ENCODE results near the gene SOCS7.

DNA sequence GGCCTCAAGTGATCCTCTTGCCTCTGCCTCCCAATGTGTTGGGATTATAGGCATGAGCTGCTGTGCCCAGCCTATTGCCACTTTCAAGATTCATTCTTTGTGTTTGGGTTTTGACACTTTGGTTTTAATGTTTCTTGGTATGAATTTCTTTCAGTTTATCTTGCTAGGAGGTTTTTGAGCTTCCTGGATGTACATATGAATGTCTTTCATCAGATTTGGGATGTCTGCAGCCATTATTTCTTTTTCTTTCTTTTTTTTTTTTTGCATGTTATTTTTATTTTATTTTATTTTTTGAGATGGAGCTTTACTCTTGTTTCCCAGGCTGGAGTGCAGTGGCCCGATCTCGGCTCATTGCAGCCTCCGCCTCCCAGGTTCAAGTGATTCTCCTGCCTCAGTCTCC is 36.1 kb upstream of the SOCS7 start:
- TF ChIP-seq, protein P1, sequence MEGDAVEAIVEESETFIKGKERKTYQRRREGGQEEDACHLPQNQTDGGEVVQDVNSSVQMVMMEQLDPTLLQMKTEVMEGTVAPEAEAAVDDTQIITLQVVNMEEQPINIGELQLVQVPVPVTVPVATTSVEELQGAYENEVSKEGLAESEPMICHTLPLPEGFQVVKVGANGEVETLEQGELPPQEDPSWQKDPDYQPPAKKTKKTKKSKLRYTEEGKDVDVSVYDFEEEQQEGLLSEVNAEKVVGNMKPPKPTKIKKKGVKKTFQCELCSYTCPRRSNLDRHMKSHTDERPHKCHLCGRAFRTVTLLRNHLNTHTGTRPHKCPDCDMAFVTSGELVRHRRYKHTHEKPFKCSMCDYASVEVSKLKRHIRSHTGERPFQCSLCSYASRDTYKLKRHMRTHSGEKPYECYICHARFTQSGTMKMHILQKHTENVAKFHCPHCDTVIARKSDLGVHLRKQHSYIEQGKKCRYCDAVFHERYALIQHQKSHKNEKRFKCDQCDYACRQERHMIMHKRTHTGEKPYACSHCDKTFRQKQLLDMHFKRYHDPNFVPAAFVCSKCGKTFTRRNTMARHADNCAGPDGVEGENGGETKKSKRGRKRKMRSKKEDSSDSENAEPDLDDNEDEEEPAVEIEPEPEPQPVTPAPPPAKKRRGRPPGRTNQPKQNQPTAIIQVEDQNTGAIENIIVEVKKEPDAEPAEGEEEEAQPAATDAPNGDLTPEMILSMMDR (IDR thresholded peaks at IDR 0.05; ENCODE audit: low read depth, low read length, poor library complexity, severe bottlenecking): no peak
- TF ChIP-seq EZH2phosphoT487 (IDR thresholded peaks at IDR 0.05; ENCODE audit: borderline replicate concordance, low read length): no peak
